GM12878 (cell line): ENCODE data around the gene CNRIP1. TPM values are rescaled to one million over a fixed set of nuclear protein-coding genes. Genes with fewer than 3 reads are reported as not detected.

Experiments used
- ATAC-seq: fragments of 200-7000 bp; cut with Tn5 transposase; 3 replicates; pipeline ENCODE4 v1.9.1; 2020; ENCODE audit warnings: mild to moderate bottlenecking, moderate library complexity
- BruUV-seq: library from RNA; stranded (reverse); fragments of 400-500 nt; replicated peaks from 2 replicates; lab custom pipeline; 2021; lab: Mats Ljungman, UMichigan
- CTCF ChIA-PET: fragments of 300-600 bp; sonication (Branson Sonifier 250); formaldehyde crosslinking; extraction: SDS; loops from one replicate; lab custom pipeline; 2021; ENCODE audit warnings: inconsistent platforms; lab: Yijun Ruan, JAX
- POLR2A ChIA-PET: fragments of 350-600 bp; formaldehyde crosslinking; extraction: SDS; loops from one replicate; lab custom pipeline; 2021; ENCODE audit warnings: inconsistent platforms; lab: Charles Lee
- RAD21 ChIA-PET: fragments of 300-600 bp; sonication (Branson Sonifier 250); formaldehyde crosslinking; loops from one replicate; lab custom pipeline; 2023; ENCODE audit warnings: antibody characterized with exemption; ENCODE audit not compliant: unreplicated experiment; lab: Charles Lee
- SMC1A ChIA-PET: fragments of 300-600 bp; sonication (Branson Sonifier 250); formaldehyde crosslinking; loops from one replicate; lab custom pipeline; 2023; ENCODE audit not compliant: unreplicated experiment, uncharacterized antibody; lab: Charles Lee
- DNase-seq: peaks from one replicate; pipeline ENCODE4 v3.0.0-alpha.2; 2011; ENCODE audit warnings: low read depth, low spot score
- FAIRE-seq: peaks from 3 replicates; lab custom pipeline; 2011; peaks lifted over from hg19 to GRCh38; lab: Jason Lieb, UNC
- H2AFZ ChIP-seq: 2 replicates; pipeline ENCODE4 v1.6.0; 2011; ENCODE audit warnings: low read depth, low read length, control low read depth; ENCODE audit not compliant: control insufficient read depth
- H3K27ac ChIP-seq: 2 replicates; pipeline ENCODE4 v1.5.1; 2011; ENCODE audit warnings: control low read depth; ENCODE audit not compliant: control insufficient read depth, insufficient read depth
- H3K27me3 ChIP-seq, 2 experiments: replicated peaks in 1 of 2; 2 replicates each; pipeline versions ENCODE4 v1.6.0 to v1.6.1; 2011; ENCODE audit warnings: low read length in 1 of 2; ENCODE audit not compliant: control insufficient read depth in 2 of 2, insufficient read depth in 2 of 2
- H3K36me3 ChIP-seq, 2 experiments: 2 replicates each; pipeline ENCODE4 v1.5.1; 2011; ENCODE audit warnings: low read length in 1 of 2; ENCODE audit not compliant: control insufficient read depth in 2 of 2, insufficient read depth in 2 of 2
- H3K4me1 ChIP-seq: 2 replicates; pipeline ENCODE4 v1.6.1; 2011; ENCODE audit warnings: mild to moderate bottlenecking, low read length, moderate library complexity, mixed read lengths; ENCODE audit not compliant: control insufficient read depth, insufficient read depth
- H3K4me2 ChIP-seq: 2 replicates; pipeline ENCODE4 v1.6.0; 2011; ENCODE audit warnings: control low read depth; ENCODE audit not compliant: control insufficient read depth, insufficient read depth
- H3K4me3 ChIP-seq: fragments of 200-600 bp; sonication (generic); 2 replicates; pipeline ENCODE4 v1.5.1; 2016
- H3K79me2 ChIP-seq: 2 replicates; pipeline ENCODE4 v1.6.0; 2011; ENCODE audit warnings: low read length; ENCODE audit not compliant: control insufficient read depth, insufficient read depth
- H3K9ac ChIP-seq: 2 replicates; pipeline ENCODE4 v1.8.0; 2011; ENCODE audit warnings: low read length, control low read depth, mixed read lengths; ENCODE audit not compliant: control insufficient read depth, insufficient read depth
- H3K9me3 ChIP-seq: replicated peaks from 3 replicates; pipeline ENCODE4 v1.5.1; 2011; ENCODE audit warnings: mild to moderate bottlenecking, low read length; ENCODE audit not compliant: control insufficient read depth, insufficient read depth
- H4K20me1 ChIP-seq: 2 replicates; pipeline ENCODE4 v1.6.0; 2011; ENCODE audit not compliant: control insufficient read depth, insufficient read depth
- ATF7 ChIP-seq: fragments of 450-650 bp; IDR thresholded peaks from 2 replicates; pipeline ENCODE4 v1.6.1; 2016; ENCODE audit warnings: low read depth, mild to moderate bottlenecking
- CBX3 ChIP-seq: fragments of 200-600 bp; sonication (generic); IDR thresholded peaks from 2 replicates; pipeline ENCODE4 v1.6.1; 2016; ENCODE audit warnings: low read depth, borderline replicate concordance
- CBX5 ChIP-seq: sonication (generic); IDR thresholded peaks from 2 replicates; pipeline ENCODE4 v1.6.1; 2016; ENCODE audit warnings: low read depth, moderate library complexity, mild to moderate bottlenecking, inconsistent platforms
- CREB1 ChIP-seq: IDR thresholded peaks from 2 replicates; pipeline ENCODE4 v1.6.1; 2012; ENCODE audit warnings: low read depth, mild to moderate bottlenecking, inconsistent platforms
- ESRRA ChIP-seq: IDR thresholded peaks from 2 replicates; pipeline ENCODE4 v1.6.1; 2012; ENCODE audit warnings: mild to moderate bottlenecking, low read length, improper control_type of control experiment
- HSF1 ChIP-seq: fragments of 150-350 bp; IDR thresholded peaks from 2 replicates; pipeline ENCODE4 v1.6.1; 2014; ENCODE audit warnings: mild to moderate bottlenecking, low read depth, low read length
- IRF5 ChIP-seq: fragments of 450-650 bp; IDR thresholded peaks from 2 replicates; pipeline ENCODE4 v1.6.1; 2017; ENCODE audit warnings: borderline replicate concordance
- PBX3 ChIP-seq: IDR thresholded peaks from 2 replicates; pipeline ENCODE4 v1.6.1; 2011; ENCODE audit warnings: mild to moderate bottlenecking, low read depth, low read length, moderate library complexity; ENCODE audit not compliant: insufficient replicate concordance
- PKNOX1 ChIP-seq: fragments of 450-650 bp; IDR thresholded peaks from 2 replicates; pipeline ENCODE4 v1.6.1; 2016; ENCODE audit warnings: mild to moderate bottlenecking
- SMC3 ChIP-seq: IDR thresholded peaks from 2 replicates; pipeline ENCODE4 v1.6.1; 2011; ENCODE audit warnings: low read length, improper control_type of control experiment, borderline replicate concordance
- SREBF1 ChIP-seq: IDR thresholded peaks from 2 replicates; pipeline ENCODE4 v1.6.1; 2012; ENCODE audit warnings: mild to moderate bottlenecking, low read length
- SRF ChIP-seq, 2 experiments: IDR thresholded peaks; 2 replicates each; pipeline ENCODE4 v1.6.1; 2011; ENCODE audit warnings: low read depth in 2 of 2, low read length in 2 of 2, mild to moderate bottlenecking in 1 of 2, moderate library complexity in 1 of 2
- ZBED1 ChIP-seq: IDR thresholded peaks from 2 replicates; pipeline ENCODE4 v1.6.1; 2016; ENCODE audit warnings: borderline replicate concordance
- ZBTB11 ChIP-seq: fragments of 450-650 bp; formaldehyde crosslinking; IDR thresholded peaks from 2 replicates; pipeline ENCODE4 v1.5.0; 2022; ENCODE audit warnings: mild to moderate bottlenecking, missing genetic modification characterization
- WGBS: methylation state at CpG from one replicate; pipeline ENCODE4 v1.1.6; 2016; ENCODE audit warnings: low lambda C conversion rate; ENCODE audit not compliant: insufficient replicate concordance, insufficient coverage; ENCODE audit errors: missing lambda C conversion rate; 5-methylcytosine and 5-hydroxymethylcytosine counted together
- in situ Hi-C: fragments of 300-500 bp; cut with MboI; formaldehyde crosslinking; loops from 9 replicates; pipeline ENCODE4 v1.14.3; 2018; ENCODE audit warnings: mixed read lengths
- intact Hi-C: fragments of 100-400 bp; cut with micrococcal nuclease; formaldehyde crosslinking; loops from one replicate; pipeline ENCODE4 v1.14.2; 2022; ENCODE audit not compliant: unreplicated experiment
- polyA plus RNA-seq, 11 experiments: library from polyadenylated mRNA; depleted of rRNA in 4 of 11; unstranded in 6 of 11; stranded (reverse) in 5 of 11; fragments of >200 nt; fragmentation: Nextera tagmentation in 4 of 11; fragmentation: Illumina TruSeq in 1 of 11; extraction: Ambion mirVana in 4 of 11; extraction: Trizol in 1 of 11; gene quantifications; 1 replicate in 1 of 11; 2 replicates in 10 of 11; pipeline versions ENCODE4 v1.2.1 to v1.2.3, GENCODE V29; 2011 to 2016; ENCODE audit warnings: inconsistent platforms in 2 of 11, missing spikeins in 2 of 11, low read depth in 1 of 11
- total RNA-seq, 4 experiments: library from RNA; depleted of rRNA in 3 of 4; stranded (reverse); fragments of >200 nt in 3 of 4; fragmentation: Illumina TruSeq in 1 of 4; extraction: Trizol in 1 of 4; gene quantifications; 2 replicates each; pipeline versions ENCODE4 v1.2.1 to v1.2.3, GENCODE V29; 2013 to 2021

The CNRIP1 gene
- total and polyA plus RNA-seq, 10 of the 15 experiments (the other 5 are each of a cell fraction or from before 2014, with no cell fraction given): not detected

- TF ChIP-seq PKNOX1: peak; percentile 89
- TF ChIP-seq ATF7: no peak
- no peak for TF ChIP-seq IRF5
- no peak for TF ChIP-seq HSF1
- TF ChIP-seq SMC3: no peak
- no peak for TF ChIP-seq ZBTB11 (CRISPR knock-in tag)
- no peak for TF ChIP-seq CBX5
- TF ChIP-seq CREB1: no peak
- TF ChIP-seq SREBF1: no peak
- TF ChIP-seq CBX3: no peak
- no peak for TF ChIP-seq SRF (IDR thresholded peaks at IDR 0.05; ENCODE audit: low read depth in 2 of 2, low read length in 2 of 2)
- TF ChIP-seq ZBED1: no peak
- no peak for TF ChIP-seq ESRRA
- TF ChIP-seq PBX3: peak; percentile 57
- Histone ChIP-seq H3K36me3 (no peaks in the 10 kb centered on the region), H2AFZ (no peak overlapping the region), H3K4me1 (no peaks in the 10 kb centered on the region), H3K27ac (no peak overlapping the region), H3K4me3 (no peak overlapping the region), H3K4me2 (no peak overlapping the region), H3K9ac (no peak overlapping the region), H3K27me3 (no peaks in the 10 kb centered on the region), H4K20me1 (no peaks in the 10 kb centered on the region), H3K79me2 (no peaks in the 10 kb centered on the region), H3K9me3 (no peaks in the 10 kb centered on the region)
- ChIA-PET SMC1A (interaction anchor here (0.7 to 2.0 kb wide), 5 partner anchors 20 to 208 kb away, joined by 3 to 7 read pairs (median 3); no protein-coding TSS in a partner anchor), CTCF (interaction anchor here (0.9 to 1.4 kb wide), 2 partner anchors 11 to 17 kb away, joined by 3 to 4 read pairs; partner anchors contain the start of gene CNRIP1), POLR2A (no interaction called here), RAD21 (no interaction called here)
- DNase-seq: no peak
- peak; percentile 68 for ATAC-seq
- no TSS peak for BruUV-seq
- WGBS: 33% methylated on average over 2 of the region's 2 CpGs
- intact Hi-C loops: no loop called here
- in situ Hi-C loops: no loop called here
- no peak for FAIRE-seq
Observed at GRCh38 chr2:68330691-68331090, 10.9 kb upstream of the CNRIP1 start.
